HUES64 (cell line): ENCODE measurements around the gene HMGCS1.
"Not testable (repeated sequence)": the region's sequence is repeated elsewhere in the genome, so short reads cannot be mapped to it uniquely, and the experiment has no call there.

Experiments
- H3K27ac ChIP-seq: 2 replicates; pipeline ENCODE4 v1.7.0; 2013; ENCODE audit warnings: low read depth, low read length, inconsistent platforms
- H3K27me3 ChIP-seq: 2 replicates; pipeline ENCODE4 v1.6.1; 2013; ENCODE audit warnings: mild to moderate bottlenecking, low read length; ENCODE audit not compliant: insufficient read depth
- H3K36me3 ChIP-seq: 2 replicates; pipeline ENCODE4 v1.6.1; 2013; ENCODE audit warnings: mild to moderate bottlenecking, low read length; ENCODE audit not compliant: insufficient read depth
- H3K4me1 ChIP-seq: 2 replicates; pipeline ENCODE4 v1.6.1; 2013; ENCODE audit warnings: mild to moderate bottlenecking, low read length, moderate library complexity; ENCODE audit not compliant: insufficient read depth
- H3K4me3 ChIP-seq: 2 replicates; pipeline ENCODE4 v1.5.1; 2013; ENCODE audit warnings: mild to moderate bottlenecking, low read length, moderate library complexity
- H3K9ac ChIP-seq: 2 replicates; pipeline ENCODE4 v1.6.1; 2013; ENCODE audit warnings: mild to moderate bottlenecking, low read depth, low read length
- H3K9me3 ChIP-seq: 2 replicates; pipeline ENCODE4 v1.6.1; 2013; ENCODE audit warnings: low read depth, low read length; ENCODE audit not compliant: insufficient read depth
- WGBS: fragments of 150-250, 120-280 bp; methylation state at CpG from one replicate; pipeline ENCODE4 v1.1.7; 2013; ENCODE audit warnings: missing lambda C conversion rate; 5-methylcytosine and 5-hydroxymethylcytosine counted together

Gene HMGCS1

GRCh38 chr5:43338862-43339261 lies 25.6 kb upstream of the HMGCS1 start:
- Histone ChIP-seq H3K9ac (no peak overlapping the region), H3K36me3 (no peaks in the 10 kb centered on the region), H3K27ac (no peak overlapping the region), H3K4me1 (no peaks in the 10 kb centered on the region), H3K27me3 (no peaks in the 10 kb centered on the region), H3K4me3 (no peak overlapping the region), H3K9me3 (peaks cover 31% of the 10 kb centered on the region)
- WGBS, result 92% methylated on average over 1 of the region's 1 CpG

DNA sequence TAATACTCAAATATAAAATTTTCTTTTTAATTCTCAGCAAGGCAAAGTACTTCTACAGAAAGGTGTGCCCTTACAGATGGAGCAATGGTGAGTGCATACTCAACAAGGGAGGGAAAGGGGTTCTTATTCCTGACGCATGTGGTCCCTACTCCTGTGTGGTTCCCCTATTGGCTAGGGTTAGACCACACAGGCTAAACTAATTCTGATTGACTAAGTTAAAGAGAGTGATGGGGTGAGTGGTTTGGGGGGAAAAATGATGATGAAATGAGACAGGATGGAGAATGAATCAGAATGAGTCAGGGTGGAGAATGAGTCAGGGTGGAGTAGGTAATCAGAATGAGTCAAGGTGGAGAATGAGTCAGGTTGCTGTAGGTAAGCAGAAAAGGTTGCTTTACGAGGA lies 22.9 kb upstream of the HMGCS1 start:
- H3K27me3 ChIP-seq, result no peaks in the 10 kb centered on the region
- no peaks in the 10 kb centered on the region for H3K36me3 ChIP-seq
- peaks cover 35% of the 10 kb centered on the region for H3K9me3 ChIP-seq
- no peak overlapping the region for H3K27ac ChIP-seq
- no peaks in the 10 kb centered on the region for H3K4me1 ChIP-seq
- WGBS, result 95% methylated on average over 1 of the region's 2 CpGs
- H3K9ac ChIP-seq, result no peak overlapping the region
- H3K4me3 ChIP-seq, result no peak overlapping the region

DNA sequence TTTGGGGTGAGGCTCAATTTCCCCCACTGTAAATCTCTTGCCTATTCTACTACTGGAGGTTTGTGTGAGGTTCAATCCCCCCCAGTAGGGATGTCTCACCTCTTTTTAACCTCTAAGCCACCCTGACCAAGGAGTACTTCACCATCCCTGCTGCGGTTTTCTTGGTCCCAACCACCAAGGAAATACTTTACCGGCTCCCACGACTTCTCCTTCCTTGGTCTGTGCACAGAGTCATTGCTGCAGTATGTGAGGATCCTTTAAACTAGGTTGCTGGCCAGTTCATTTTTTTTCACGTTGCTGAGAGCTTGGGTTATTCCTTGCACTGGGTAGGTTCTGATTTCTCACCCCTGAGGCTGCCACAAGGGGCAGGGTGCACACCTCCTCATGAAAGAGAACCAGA lies 22.5 kb upstream of the HMGCS1 start:
- Histone ChIP-seq H3K4me1 (no peaks in the 10 kb centered on the region), H3K36me3 (no peaks in the 10 kb centered on the region), H3K27ac (no peak overlapping the region), H3K9ac (no peak overlapping the region), H3K4me3 (no peak overlapping the region), H3K27me3 (no peaks in the 10 kb centered on the region), H3K9me3 (peaks cover 31% of the 10 kb centered on the region)
- 87% methylated on average over 4 of the region's 4 CpGs for WGBS

DNA sequence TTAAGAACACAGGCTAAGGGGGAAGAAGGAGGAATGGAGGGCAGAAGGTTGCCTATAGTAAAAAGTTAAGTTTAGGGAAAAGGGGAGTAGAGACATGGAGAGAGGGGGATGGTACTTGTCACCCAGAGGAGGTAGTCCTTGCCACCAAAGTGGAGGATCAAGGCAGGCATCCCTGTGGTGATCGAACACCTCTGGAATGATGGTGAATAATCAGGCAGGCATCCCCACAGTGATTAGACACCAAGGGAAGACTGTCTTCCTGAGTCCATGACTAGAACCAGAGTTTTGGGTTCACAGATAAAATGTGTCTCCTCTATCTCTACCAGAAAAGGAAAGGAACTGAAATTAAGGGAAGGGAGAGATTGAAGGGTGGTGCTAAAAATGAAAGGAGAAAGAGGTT lies 19.2 kb upstream of the HMGCS1 start:
- WGBS, result 100% methylated on average over 1 of the region's 1 CpG
- H3K4me1 ChIP-seq, result no peaks in the 10 kb centered on the region
- H3K27me3 ChIP-seq, result no peaks in the 10 kb centered on the region
- peaks cover 39% of the 10 kb centered on the region for H3K9me3 ChIP-seq
- H3K27ac ChIP-seq, result no peak overlapping the region
- H3K4me3 ChIP-seq, result no peak overlapping the region
- no peaks in the 10 kb centered on the region for H3K36me3 ChIP-seq
- H3K9ac ChIP-seq, result no peak overlapping the region

GRCh38 chr5:43325624-43326023 lies 12.4 kb upstream of the HMGCS1 start:
- not testable (repeated sequence) for H3K4me3 ChIP-seq, H3K27ac ChIP-seq, H3K4me1 ChIP-seq, H3K27me3 ChIP-seq, H3K36me3 ChIP-seq, H3K9ac ChIP-seq
- peaks cover 16% of the 10 kb centered on the region for H3K9me3 ChIP-seq

GRCh38 chr5:43323488-43323887 lies 10.3 kb upstream of the HMGCS1 start:
- H3K4me1 ChIP-seq, H3K4me3 ChIP-seq, H3K27ac ChIP-seq, H3K36me3 ChIP-seq, H3K9me3 ChIP-seq, H3K9ac ChIP-seq, H3K27me3 ChIP-seq: not testable (repeated sequence)
- 93% methylated on average over 3 of the region's 3 CpGs for WGBS

DNA sequence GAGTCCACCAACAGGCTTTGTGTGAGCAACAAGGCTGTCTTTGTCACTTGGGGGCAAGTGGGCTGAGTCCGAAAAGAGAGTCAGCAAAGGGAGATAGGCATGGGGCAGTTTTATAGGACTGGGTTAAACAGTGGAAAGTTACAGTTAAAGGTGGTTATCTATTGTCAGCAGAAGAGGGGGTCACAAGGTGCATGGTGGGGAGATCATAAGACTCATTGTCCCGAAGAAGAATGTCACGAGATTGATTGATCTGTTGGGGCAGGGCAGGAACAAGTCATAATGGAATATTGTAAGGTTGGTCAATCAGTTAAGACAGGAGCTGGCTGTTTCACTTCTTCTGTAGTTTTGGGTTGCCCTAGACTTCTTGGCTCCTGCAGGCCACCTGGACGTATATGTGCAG lies 7.6 kb upstream of the HMGCS1 start:
- Histone ChIP-seq H3K4me3 (no peak overlapping the region), H3K9ac (no peak overlapping the region), H3K36me3 (no peaks in the 10 kb centered on the region), H3K9me3 (no peaks in the 10 kb centered on the region), H3K4me1 (no peaks in the 10 kb centered on the region), H3K27ac (no peak overlapping the region), H3K27me3 (no peaks in the 10 kb centered on the region)
- WGBS, result 96% methylated on average over 4 of the region's 4 CpGs

DNA sequence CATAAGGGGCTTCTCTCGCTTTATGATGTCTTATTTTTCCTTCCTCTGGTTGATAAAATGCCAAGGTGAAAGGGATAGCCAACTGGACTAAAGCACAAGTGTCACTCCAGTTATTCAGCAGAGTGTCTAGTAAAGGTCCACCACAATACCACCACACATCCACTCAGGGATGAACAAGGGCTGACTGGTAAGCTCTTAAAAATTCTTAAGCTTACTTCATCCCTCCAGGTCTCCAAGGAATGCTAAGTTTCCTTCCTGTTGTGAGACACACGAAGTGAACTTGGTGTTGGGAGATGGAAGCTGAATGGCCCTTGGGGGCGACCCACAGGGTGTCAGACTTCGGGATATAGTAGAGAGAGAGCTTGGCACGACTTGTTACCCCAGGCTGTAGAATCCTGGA lies 3.2 kb upstream of the HMGCS1 start:
- 93% methylated on average over 5 of the region's 5 CpGs for WGBS
- Histone ChIP-seq H3K4me1 (peaks cover 14% of the 10 kb centered on the region), H3K36me3 (peaks cover 7% of the 10 kb centered on the region; the same call in 1 of the 2 replicates), H3K27me3 (no peaks in the 10 kb centered on the region), H3K27ac (no peak overlapping the region), H3K9ac (no peak overlapping the region), H3K4me3 (no peak overlapping the region), H3K9me3 (no peaks in the 10 kb centered on the region)

GRCh38 chr5:43315682-43316081 lies 2.5 kb upstream of the HMGCS1 start:
- Histone ChIP-seq H3K4me3 (no peak overlapping the region), H3K27ac (no peak overlapping the region), H3K27me3 (no peaks in the 10 kb centered on the region), H3K4me1 (peaks cover 20% of the 10 kb centered on the region), H3K36me3 (peaks cover 9% of the 10 kb centered on the region; the same call in 1 of the 2 replicates), H3K9me3 (no peaks in the 10 kb centered on the region), H3K9ac (no peak overlapping the region)
- WGBS, result 67% methylated on average over 1 of the region's 3 CpGs

GRCh38 chr5:43315263-43315662 lies 2.1 kb upstream of the HMGCS1 start:
- H3K27ac ChIP-seq, result no peak overlapping the region
- H3K4me3 ChIP-seq, result no peak overlapping the region
- peaks cover 10% of the 10 kb centered on the region; the same call in 1 of the 2 replicates for H3K36me3 ChIP-seq
- no peaks in the 10 kb centered on the region for H3K27me3 ChIP-seq
- H3K9ac ChIP-seq, result no peak overlapping the region
- 91% methylated on average over 8 of the region's 8 CpGs for WGBS
- H3K4me1 ChIP-seq, result peaks cover 25% of the 10 kb centered on the region
- H3K9me3 ChIP-seq, result no peaks in the 10 kb centered on the region

GRCh38 chr5:43314724-43315123 lies 1.5 kb upstream of the HMGCS1 start:
- no peak overlapping the region for H3K4me3 ChIP-seq
- H3K36me3 ChIP-seq, result peaks cover 15% of the 10 kb centered on the region
- H3K9me3 ChIP-seq, result no peaks in the 10 kb centered on the region
- no peak overlapping the region for H3K27ac ChIP-seq
- H3K9ac ChIP-seq, result no peak overlapping the region
- peaks cover 30% of the 10 kb centered on the region for H3K4me1 ChIP-seq
- H3K27me3 ChIP-seq, result no peaks in the 10 kb centered on the region
- 94% methylated on average over 6 of the region's 6 CpGs for WGBS

DNA sequence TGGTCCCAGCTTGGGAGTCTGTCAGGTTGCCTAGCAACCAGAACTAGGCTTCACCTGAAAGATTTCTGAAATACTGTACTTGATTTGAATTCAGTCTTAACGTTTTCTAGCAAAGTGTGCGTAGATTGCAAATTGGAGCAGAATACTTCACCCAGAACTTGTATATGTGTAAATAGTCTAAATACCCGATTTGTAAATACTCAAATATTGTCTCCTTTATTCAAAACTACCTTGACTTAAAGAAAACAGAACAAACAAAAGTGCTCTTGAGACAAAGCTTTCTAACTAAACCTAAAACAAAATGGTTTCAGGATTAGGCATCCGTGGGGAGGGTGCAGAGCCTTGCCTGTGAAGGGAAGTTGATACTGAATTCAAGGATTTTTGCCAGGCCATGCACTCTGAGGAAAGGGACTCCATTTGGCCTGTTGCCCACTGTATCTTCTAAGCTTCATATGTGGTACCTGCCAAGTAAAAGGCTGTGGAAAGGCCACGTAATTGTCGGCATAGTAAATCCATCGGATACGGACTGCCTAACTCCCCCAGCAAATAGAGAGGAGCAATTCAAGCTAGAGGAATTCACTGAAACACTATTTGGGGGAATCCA lies 744 bp upstream of the HMGCS1 start:
- Histone ChIP-seq H3K4me1 (peaks cover 38% of the 10 kb centered on the region), H3K27me3 (no peaks in the 10 kb centered on the region), H3K9me3 (no peaks in the 10 kb centered on the region), H3K4me3 (peak overlapping the region; percentile 35), H3K36me3 (peaks cover 23% of the 10 kb centered on the region), H3K27ac (peak overlapping the region; percentile 65), H3K9ac (peak overlapping the region; percentile 8; the same call in 1 of the 2 replicates)
- 58% methylated on average over 7 of the region's 8 CpGs for WGBS
